Measurements from ENCODE around the gene CARD10.

Gene CARD10

DNA sequence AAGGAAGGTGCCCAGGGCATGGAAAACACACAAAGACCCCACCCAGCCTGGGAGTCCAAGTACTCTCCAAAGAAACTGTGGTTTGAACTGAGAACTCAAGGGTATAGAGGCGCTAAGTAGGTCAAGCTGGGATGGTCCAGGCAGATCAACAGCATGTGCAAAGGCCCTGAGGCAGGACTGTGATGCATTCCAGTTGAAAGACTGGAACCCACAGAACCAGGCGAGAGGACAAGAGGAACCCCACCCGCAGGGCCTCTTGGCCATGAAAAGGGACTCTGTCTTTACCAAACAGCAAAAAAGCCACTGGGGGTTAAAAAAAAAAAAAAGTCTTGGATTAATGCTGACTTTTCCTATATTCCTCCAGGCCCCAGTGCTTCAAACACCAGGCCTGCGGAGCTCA lies 14.3 kb downstream of the CARD10 start:
- Histone ChIP-seq H3K9me3 (ENCODE audit: control insufficient read depth in 1 of 2, low read length in 2 of 2) (no peaks in the 10 kb centered on the region), H3K4me1 (ENCODE audit: control insufficient read depth in 1 of 2, insufficient read depth in 2 of 2, low read length in 2 of 2) (peaks cover 59% of the 10 kb centered on the region in 2 donors), H3K27ac (ENCODE audit: low read depth, low read length) (no peak overlapping the region), H3K36me3 (ENCODE audit: control insufficient read depth in 1 of 2, insufficient read depth in 2 of 2, low read length in 2 of 2) (peaks cover 28 to 50% of the 10 kb centered on the region in 2 donors), H3K9ac (ENCODE audit: low read depth in 1 of 2, low read length in 2 of 2) (peak overlapping the region in 1 of 2 donors; percentile 32), H3K27me3 (ENCODE audit: control insufficient read depth in 1 of 2, insufficient read depth in 2 of 2, low read length in 2 of 2) (no peaks in the 10 kb centered on the region), H3K4me3 (ENCODE audit: low read depth in 1 of 2, low read length in 2 of 2) (no peak overlapping the region)

DNA sequence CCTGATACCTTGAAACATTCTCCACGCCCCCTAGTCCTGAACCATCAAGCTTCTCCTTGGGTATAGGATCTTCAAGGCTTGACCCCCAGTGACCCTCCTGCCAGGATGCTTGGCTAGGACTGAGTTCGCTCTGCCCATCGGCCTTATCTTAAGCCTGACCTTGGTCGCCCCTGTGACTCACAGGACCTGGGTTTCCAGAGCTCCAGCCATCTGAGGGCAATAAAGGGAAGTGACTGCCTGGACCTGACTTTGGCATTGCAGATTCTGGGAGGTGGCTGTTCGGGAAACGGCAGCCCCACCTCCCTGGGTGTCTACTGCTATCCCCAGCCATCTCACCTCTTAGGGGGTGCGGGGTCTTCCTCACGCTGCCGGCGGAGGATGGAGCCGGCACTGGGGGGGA lies 15.4 kb downstream of the CARD10 start:
- no peaks in the 10 kb centered on the region for H3K9me3 ChIP-seq (ENCODE audit: control insufficient read depth in 1 of 2, low read length in 2 of 2)
- H3K9ac ChIP-seq (ENCODE audit: low read depth in 1 of 2, low read length in 2 of 2), result peak overlapping the region; percentile 62 to 70
- H3K36me3 ChIP-seq (ENCODE audit: control insufficient read depth in 1 of 2, insufficient read depth in 2 of 2, low read length in 2 of 2), result peaks cover 28 to 52% of the 10 kb centered on the region in 2 donors
- H3K27me3 ChIP-seq (ENCODE audit: control insufficient read depth in 1 of 2, insufficient read depth in 2 of 2, low read length in 2 of 2), result no peaks in the 10 kb centered on the region
- H3K27ac ChIP-seq (ENCODE audit: low read depth, low read length), result peak overlapping the region; percentile 98
- no peak overlapping the region for H3K4me3 ChIP-seq (ENCODE audit: low read depth in 1 of 2, low read length in 2 of 2)
- peaks cover 61 to 62% of the 10 kb centered on the region in 2 donors for H3K4me1 ChIP-seq (ENCODE audit: control insufficient read depth in 1 of 2, insufficient read depth in 2 of 2, low read length in 2 of 2)

DNA sequence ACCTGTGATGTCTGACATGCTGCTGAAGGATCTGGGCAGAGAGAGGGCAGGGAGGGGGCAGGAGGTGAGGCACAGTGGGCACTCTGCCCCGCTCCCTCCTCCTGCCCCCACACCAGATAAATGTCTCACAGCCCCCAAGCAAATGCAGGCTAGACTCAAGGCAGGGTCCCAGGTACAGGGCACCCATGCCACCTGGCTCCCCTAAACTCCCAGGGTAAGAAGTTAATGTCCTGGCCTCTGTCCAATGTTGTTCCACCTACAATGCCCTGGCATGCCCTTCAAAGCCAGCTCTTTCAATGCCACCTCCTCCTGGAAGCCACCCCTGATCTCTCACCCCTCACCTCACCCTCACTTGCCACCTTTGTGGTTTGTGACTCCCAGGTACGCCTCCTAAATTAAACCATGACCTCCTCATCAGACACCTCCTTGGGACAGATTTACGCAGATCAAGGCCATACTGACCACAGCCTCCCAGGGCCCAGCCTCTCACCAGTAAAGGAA lies 16.0 kb downstream of the CARD10 start:
- no peak overlapping the region for H3K4me3 ChIP-seq (ENCODE audit: low read depth in 1 of 2, low read length in 2 of 2)
- no peaks in the 10 kb centered on the region for H3K9me3 ChIP-seq (ENCODE audit: control insufficient read depth in 1 of 2, low read length in 2 of 2)
- H3K36me3 ChIP-seq (ENCODE audit: control insufficient read depth in 1 of 2, insufficient read depth in 2 of 2, low read length in 2 of 2), result peaks cover 26 to 52% of the 10 kb centered on the region in 2 donors
- H3K27me3 ChIP-seq (ENCODE audit: control insufficient read depth in 1 of 2, insufficient read depth in 2 of 2, low read length in 2 of 2), result peaks cover 0 to 3% of the 10 kb centered on the region in 2 donors
- H3K4me1 ChIP-seq (ENCODE audit: control insufficient read depth in 1 of 2, insufficient read depth in 2 of 2, low read length in 2 of 2), result peaks cover 59 to 63% of the 10 kb centered on the region in 2 donors
- peak overlapping the region; percentile 98 for H3K27ac ChIP-seq (ENCODE audit: low read depth, low read length)
- H3K9ac ChIP-seq (ENCODE audit: low read depth in 1 of 2, low read length in 2 of 2), result peak overlapping the region; percentile 62 to 70

DNA sequence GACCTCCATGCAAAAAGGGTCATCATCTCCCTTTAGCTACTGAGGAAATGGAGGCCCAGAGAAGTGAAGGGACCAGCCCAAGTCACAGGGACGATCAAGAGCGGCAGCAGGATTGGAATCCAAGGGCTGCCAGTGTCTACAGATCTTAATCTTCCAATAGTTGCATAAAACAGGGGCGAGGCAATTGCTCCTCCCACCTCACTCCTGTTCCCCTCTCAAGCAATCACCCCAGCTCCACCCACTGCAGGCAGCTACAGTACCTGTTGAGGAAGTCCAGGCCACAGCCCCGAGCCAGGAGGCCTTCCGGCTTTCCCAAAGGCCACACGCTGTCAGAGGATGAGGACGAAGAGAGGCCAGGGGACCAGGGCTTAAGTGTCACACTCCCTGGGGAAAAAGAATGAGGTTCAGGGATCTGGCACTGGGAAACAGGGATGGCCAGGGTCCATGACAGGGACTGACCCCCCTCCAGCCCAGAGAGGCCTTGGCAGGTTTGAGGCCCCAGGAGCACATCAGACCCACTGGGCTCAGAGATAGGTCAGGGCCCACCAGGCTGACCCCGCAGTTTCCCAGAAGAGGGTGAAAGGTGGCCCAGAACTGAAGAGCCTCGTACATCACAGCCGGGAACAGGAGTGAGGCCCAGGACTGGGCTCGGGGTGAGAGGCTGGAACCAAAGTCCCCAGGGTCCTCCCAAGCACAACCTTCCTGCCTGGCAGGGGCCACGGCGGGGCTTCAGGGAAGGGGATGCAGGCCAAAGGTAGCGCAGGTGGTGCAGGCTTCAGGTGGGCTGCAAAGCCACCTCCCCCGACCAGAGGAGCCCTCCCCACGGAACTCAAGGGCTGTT lies 16.7 kb downstream of the CARD10 start:
- Histone ChIP-seq H3K27me3 (ENCODE audit: control insufficient read depth in 1 of 2, insufficient read depth in 2 of 2, low read length in 2 of 2) (peaks cover 0 to 4% of the 10 kb centered on the region in 2 donors), H3K4me3 (ENCODE audit: low read depth in 1 of 2, low read length in 2 of 2) (peak overlapping the region; percentile 37 to 48), H3K9me3 (ENCODE audit: control insufficient read depth in 1 of 2, low read length in 2 of 2) (no peaks in the 10 kb centered on the region), H3K4me1 (ENCODE audit: control insufficient read depth in 1 of 2, insufficient read depth in 2 of 2, low read length in 2 of 2) (peaks cover 59 to 68% of the 10 kb centered on the region in 2 donors), H3K9ac (ENCODE audit: low read depth in 1 of 2, low read length in 2 of 2) (peak overlapping the region; percentile 70 to 75), H3K27ac (ENCODE audit: low read depth, low read length) (peak overlapping the region; percentile 98), H3K36me3 (ENCODE audit: control insufficient read depth in 1 of 2, insufficient read depth in 2 of 2, low read length in 2 of 2) (peaks cover 21 to 49% of the 10 kb centered on the region in 2 donors)

DNA sequence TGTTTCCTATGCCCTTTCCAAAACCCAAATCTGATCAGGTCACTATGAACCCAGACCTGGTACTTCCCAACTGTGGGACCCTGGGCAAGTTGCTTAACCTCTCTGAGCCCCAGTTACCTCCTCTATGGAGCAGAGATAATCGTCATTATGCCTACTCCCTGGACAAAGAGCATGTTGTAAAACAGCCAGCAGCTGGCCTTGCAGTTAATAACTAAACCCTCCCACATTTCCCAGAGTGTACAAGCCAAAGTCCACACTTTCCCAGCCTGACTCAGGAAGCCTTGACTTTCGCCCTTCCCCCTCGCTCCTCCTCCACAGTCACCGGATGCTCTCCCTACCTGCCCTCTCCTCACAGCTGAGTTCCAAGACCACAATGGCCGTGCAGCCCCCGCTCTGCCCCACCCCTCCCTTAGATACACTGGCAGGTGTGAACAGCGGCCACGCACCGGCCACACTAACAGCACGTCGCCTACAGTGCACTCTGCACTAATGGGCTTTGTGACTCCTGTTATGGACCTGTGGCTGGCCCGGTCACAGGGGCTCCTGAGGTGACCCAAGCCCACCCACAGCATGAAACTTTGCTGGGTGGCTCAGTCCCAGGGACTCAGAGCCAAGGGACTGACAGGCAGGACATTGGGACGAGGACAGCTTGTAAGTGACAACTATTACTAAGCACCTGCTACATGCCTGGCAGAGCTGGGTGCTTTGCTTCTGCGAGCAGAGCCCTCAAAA lies 17.4 kb downstream of the CARD10 start:
- Histone ChIP-seq H3K4me1 (ENCODE audit: control insufficient read depth in 1 of 2, insufficient read depth in 2 of 2, low read length in 2 of 2) (peaks cover 59 to 68% of the 10 kb centered on the region in 2 donors), H3K27ac (ENCODE audit: low read depth, low read length) (peak overlapping the region; percentile 98), H3K9ac (ENCODE audit: low read depth in 1 of 2, low read length in 2 of 2) (peak overlapping the region; percentile 70 to 75), H3K36me3 (ENCODE audit: control insufficient read depth in 1 of 2, insufficient read depth in 2 of 2, low read length in 2 of 2) (peaks cover 20 to 48% of the 10 kb centered on the region in 2 donors), H3K9me3 (ENCODE audit: control insufficient read depth in 1 of 2, low read length in 2 of 2) (no peaks in the 10 kb centered on the region), H3K27me3 (ENCODE audit: control insufficient read depth in 1 of 2, insufficient read depth in 2 of 2, low read length in 2 of 2) (peaks cover 0 to 4% of the 10 kb centered on the region in 2 donors), H3K4me3 (ENCODE audit: low read depth in 1 of 2, low read length in 2 of 2) (peak overlapping the region; percentile 43 to 48)

DNA sequence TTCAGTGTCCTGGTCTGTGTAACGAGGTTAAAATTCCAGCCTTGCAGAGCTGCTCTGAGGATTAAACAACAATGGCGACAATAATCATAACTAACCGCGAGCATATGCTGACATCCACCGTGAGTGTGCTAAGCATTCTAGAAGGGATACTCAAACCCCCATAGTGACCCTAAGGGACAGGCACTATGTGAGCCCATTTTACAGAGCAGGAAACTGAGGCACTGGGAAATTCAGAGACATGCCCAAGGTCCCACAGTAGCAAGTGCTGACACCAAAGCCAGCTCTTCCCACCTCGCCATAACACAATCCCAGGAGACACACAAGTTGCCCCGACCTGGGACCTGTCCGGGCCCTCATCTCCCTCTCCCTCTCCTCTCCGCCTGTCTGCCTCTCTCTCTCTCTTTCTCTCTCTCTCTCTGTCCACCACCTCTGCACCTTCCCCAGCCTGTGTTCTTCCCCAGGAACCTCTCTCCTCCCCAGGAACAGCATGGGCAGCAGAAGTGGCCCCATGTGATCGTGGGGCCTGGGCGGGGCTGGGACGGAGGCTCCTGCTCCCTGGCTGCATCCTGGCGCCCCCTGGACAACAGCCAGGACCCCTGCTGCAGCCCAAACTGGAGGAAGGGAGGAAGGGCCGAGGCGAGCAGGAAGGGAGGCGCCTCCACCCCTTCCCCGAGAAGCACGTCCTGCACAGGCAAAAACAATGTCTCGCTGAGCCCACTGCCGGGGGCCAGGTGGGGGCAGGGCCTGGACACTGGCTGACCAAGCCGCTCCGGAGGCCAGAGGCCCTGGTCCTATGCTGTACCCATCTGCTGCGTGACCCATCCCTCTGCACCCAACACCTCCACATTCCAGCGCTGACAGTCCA lies 18.2 kb downstream of the CARD10 start:
- Histone ChIP-seq H3K9ac (ENCODE audit: low read depth in 1 of 2, low read length in 2 of 2) (peak overlapping the region; percentile 31 to 70), H3K4me1 (ENCODE audit: control insufficient read depth in 1 of 2, insufficient read depth in 2 of 2, low read length in 2 of 2) (peaks cover 59 to 68% of the 10 kb centered on the region in 2 donors), H3K27me3 (ENCODE audit: control insufficient read depth in 1 of 2, insufficient read depth in 2 of 2, low read length in 2 of 2) (peaks cover 0 to 4% of the 10 kb centered on the region in 2 donors), H3K36me3 (ENCODE audit: control insufficient read depth in 1 of 2, insufficient read depth in 2 of 2, low read length in 2 of 2) (peaks cover 24 to 48% of the 10 kb centered on the region in 2 donors), H3K9me3 (ENCODE audit: control insufficient read depth in 1 of 2, low read length in 2 of 2) (no peaks in the 10 kb centered on the region), H3K27ac (ENCODE audit: low read depth, low read length) (peak overlapping the region; percentile 59), H3K4me3 (ENCODE audit: low read depth in 1 of 2, low read length in 2 of 2) (peak overlapping the region; percentile 37 to 43)

DNA sequence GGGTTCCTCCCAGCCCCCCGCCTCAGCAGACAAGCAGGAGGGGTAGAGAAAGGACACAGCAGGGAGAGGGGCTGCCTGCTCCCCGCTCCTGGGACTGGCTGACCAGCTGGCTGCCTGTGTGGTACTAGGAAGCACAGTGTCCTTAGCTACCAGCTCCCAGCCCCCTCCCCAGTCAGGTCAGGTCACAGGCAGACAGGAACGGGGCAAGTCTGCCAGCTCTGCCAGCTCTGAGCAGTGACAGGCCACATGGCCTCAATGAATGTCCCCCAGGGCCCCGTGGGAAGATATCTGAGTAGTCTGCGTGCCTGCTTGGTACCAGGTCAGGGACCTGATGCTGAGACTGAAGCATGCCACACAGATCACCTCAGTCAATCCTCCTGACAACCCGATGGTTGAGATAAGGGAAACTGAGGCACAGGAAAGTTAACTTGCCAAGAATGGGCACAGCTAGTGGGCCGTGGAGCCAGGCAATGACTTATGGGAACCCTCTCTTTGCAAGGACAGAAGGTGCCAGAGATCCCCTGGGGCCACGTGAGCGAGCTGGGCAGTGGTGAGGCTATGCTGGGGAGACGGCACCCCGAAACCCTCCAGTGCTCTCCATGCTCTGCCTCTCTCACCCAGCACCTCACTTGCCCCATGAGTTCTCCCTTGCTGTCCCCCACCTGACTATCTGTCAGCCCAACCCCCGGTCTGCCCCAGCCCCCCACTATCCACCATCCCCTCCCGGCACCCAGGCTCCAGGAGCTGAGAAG lies 19.2 kb downstream of the CARD10 start:
- H3K4me1 ChIP-seq (ENCODE audit: control insufficient read depth in 1 of 2, insufficient read depth in 2 of 2, low read length in 2 of 2), result peaks cover 59 to 68% of the 10 kb centered on the region in 2 donors
- H3K9ac ChIP-seq (ENCODE audit: low read depth in 1 of 2, low read length in 2 of 2), result peak overlapping the region; percentile 2 to 9
- H3K36me3 ChIP-seq (ENCODE audit: control insufficient read depth in 1 of 2, insufficient read depth in 2 of 2, low read length in 2 of 2), result peaks cover 19 to 48% of the 10 kb centered on the region in 2 donors
- H3K27ac ChIP-seq (ENCODE audit: low read depth, low read length), result no peak overlapping the region
- peaks cover 0 to 4% of the 10 kb centered on the region in 2 donors for H3K27me3 ChIP-seq (ENCODE audit: control insufficient read depth in 1 of 2, insufficient read depth in 2 of 2, low read length in 2 of 2)
- H3K4me3 ChIP-seq (ENCODE audit: low read depth in 1 of 2, low read length in 2 of 2), result no peak overlapping the region
- H3K9me3 ChIP-seq (ENCODE audit: control insufficient read depth in 1 of 2, low read length in 2 of 2), result no peaks in the 10 kb centered on the region

DNA sequence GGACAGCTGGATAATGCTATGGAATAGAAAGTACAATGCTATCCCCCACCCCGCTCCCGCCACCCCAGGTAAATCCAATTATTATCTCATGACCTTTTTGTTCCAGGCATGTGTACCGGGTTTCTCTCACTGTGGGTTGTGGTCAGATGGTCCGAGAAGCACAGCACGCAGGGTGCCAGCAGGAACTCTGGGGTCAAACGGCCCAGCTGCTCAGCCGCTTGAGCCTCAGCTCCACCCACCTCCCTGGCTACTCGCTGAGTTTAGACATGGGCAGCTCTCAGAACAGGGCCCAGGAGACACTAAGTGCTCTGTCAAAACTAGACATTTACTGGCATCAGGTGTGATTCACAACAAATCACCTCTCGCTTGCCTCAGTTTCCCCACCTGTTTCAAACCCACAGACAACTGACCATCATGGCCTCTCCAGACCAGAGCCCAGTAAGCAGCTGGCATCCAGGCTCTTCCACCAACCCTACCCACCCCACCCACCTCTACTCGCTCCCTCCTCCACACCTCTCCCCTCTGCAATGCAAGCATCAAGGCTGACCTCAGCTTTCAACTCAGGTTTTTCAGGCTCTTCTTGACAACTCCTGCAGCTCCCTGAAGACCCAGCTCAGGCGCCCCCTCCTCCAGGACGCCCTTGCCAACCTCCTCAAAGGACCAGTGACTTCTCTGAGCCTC lies 20.0 kb downstream of the CARD10 start:
- H3K4me3 ChIP-seq (ENCODE audit: low read depth in 1 of 2, low read length in 2 of 2), result no peak overlapping the region
- H3K4me1 ChIP-seq (ENCODE audit: control insufficient read depth in 1 of 2, insufficient read depth in 2 of 2, low read length in 2 of 2), result peaks cover 51 to 61% of the 10 kb centered on the region in 2 donors
- no peaks in the 10 kb centered on the region for H3K9me3 ChIP-seq (ENCODE audit: control insufficient read depth in 1 of 2, low read length in 2 of 2)
- peaks cover 19 to 45% of the 10 kb centered on the region in 2 donors for H3K36me3 ChIP-seq (ENCODE audit: control insufficient read depth in 1 of 2, insufficient read depth in 2 of 2, low read length in 2 of 2)
- no peak overlapping the region for H3K27ac ChIP-seq (ENCODE audit: low read depth, low read length)
- peaks cover 0 to 4% of the 10 kb centered on the region in 2 donors for H3K27me3 ChIP-seq (ENCODE audit: control insufficient read depth in 1 of 2, insufficient read depth in 2 of 2, low read length in 2 of 2)
- H3K9ac ChIP-seq (ENCODE audit: low read depth in 1 of 2, low read length in 2 of 2), result peak overlapping the region in 1 of 2 donors; percentile 2

All from duodenal mucosa (tissue), 2 donors.